H9 (cell line): Measurements from ENCODE around the gene IFITM1. TPM values are rescaled to one million over a fixed set of nuclear protein-coding genes. Genes with fewer than 3 reads are reported as not detected.

Experiments used
- DNase-seq: peaks from one replicate; pipeline ENCODE4 v3.0.0-alpha.2; 2017
- H2AFZ ChIP-seq: one replicate; pipeline ENCODE4 v1.6.1; 2013; ENCODE audit warnings: mild to moderate bottlenecking, low read length, control low read depth, moderate library complexity
- H2AK5ac ChIP-seq: 2 replicates; pipeline ENCODE4 v1.6.1; 2013; ENCODE audit warnings: low read length, control low read depth, mixed read lengths; ENCODE audit not compliant: insufficient read length
- H2BK120ac ChIP-seq: one replicate; pipeline ENCODE4 v1.6.1; 2013; ENCODE audit warnings: low read depth, mild to moderate bottlenecking, low read length, control low read depth, inconsistent platforms; ENCODE audit not compliant: poor library complexity, severe bottlenecking
- H2BK12ac ChIP-seq: 2 replicates; pipeline ENCODE4 v1.6.1; 2013; ENCODE audit warnings: low read length, control low read depth, mixed read lengths, low read depth; ENCODE audit not compliant: insufficient read length
- H2BK15ac ChIP-seq: 2 replicates; pipeline ENCODE4 v1.6.1; 2013; ENCODE audit warnings: low read depth, low read length, control low read depth
- H2BK20ac ChIP-seq: one replicate; pipeline ENCODE4 v1.6.1; 2013; ENCODE audit warnings: low read depth, mild to moderate bottlenecking, low read length, control low read depth, inconsistent platforms; ENCODE audit not compliant: poor library complexity, severe bottlenecking
- H2BK5ac ChIP-seq: 2 replicates; pipeline ENCODE4 v1.6.1; 2013; ENCODE audit warnings: low read length, control low read depth, mixed read lengths; ENCODE audit not compliant: insufficient read length
- H3K14ac ChIP-seq: 2 replicates; pipeline ENCODE4 v1.6.1; 2013; ENCODE audit warnings: low read length, control low read depth; ENCODE audit not compliant: insufficient read depth
- H3K18ac ChIP-seq: 2 replicates; pipeline ENCODE4 v1.6.1; 2013; ENCODE audit warnings: low read depth, mild to moderate bottlenecking, mixed read lengths, low read length, control low read depth; ENCODE audit not compliant: insufficient read length
- H3K23ac ChIP-seq: 2 replicates; pipeline ENCODE4 v1.6.1; 2013; ENCODE audit warnings: low read length, control low read depth, mixed read lengths, low read depth; ENCODE audit not compliant: insufficient read length
- H3K23me2 ChIP-seq: 2 replicates; pipeline ENCODE4 v1.6.1; 2013; ENCODE audit warnings: low read depth, mild to moderate bottlenecking, mixed read lengths, low read length, control low read depth; ENCODE audit not compliant: insufficient read length, poor library complexity, severe bottlenecking
- H3K27ac ChIP-seq: 2 replicates; pipeline ENCODE4 v1.5.1; 2013; ENCODE audit warnings: low read length, control low read depth, mixed read lengths, low read depth; ENCODE audit not compliant: insufficient read length
- H3K27me3 ChIP-seq: 2 replicates; pipeline ENCODE4 v1.6.1; 2013; ENCODE audit warnings: low read length, control low read depth, inconsistent platforms; ENCODE audit not compliant: insufficient read depth
- H3K4ac ChIP-seq: 2 replicates; pipeline ENCODE4 v1.6.1; 2013; ENCODE audit warnings: low read depth, mild to moderate bottlenecking, control low read depth, inconsistent platforms, low read length, moderate library complexity
- H3K4me1 ChIP-seq: 2 replicates; pipeline ENCODE4 v1.6.1; 2013; ENCODE audit warnings: low read length, control low read depth, inconsistent platforms; ENCODE audit not compliant: insufficient read depth
- H3K4me2 ChIP-seq: 2 replicates; pipeline ENCODE4 v1.6.1; 2013; ENCODE audit warnings: low read length, control low read depth, mixed read lengths; ENCODE audit not compliant: insufficient read length, insufficient read depth
- H3K56ac ChIP-seq: 2 replicates; pipeline ENCODE4 v1.6.1; 2013; ENCODE audit warnings: low read depth, mild to moderate bottlenecking, mixed read lengths, low read length, control low read depth; ENCODE audit not compliant: insufficient read length
- H3K79me1 ChIP-seq: 2 replicates; pipeline ENCODE4 v1.6.1; 2013; ENCODE audit warnings: low read depth, mild to moderate bottlenecking, moderate library complexity, low read length, control low read depth, inconsistent platforms; ENCODE audit not compliant: insufficient read depth, poor library complexity, severe bottlenecking
- H3K79me2 ChIP-seq: 2 replicates; pipeline ENCODE4 v1.6.1; 2013; ENCODE audit warnings: low read length, control low read depth, inconsistent platforms; ENCODE audit not compliant: insufficient read depth
- H3K9ac ChIP-seq: 2 replicates; pipeline ENCODE4 v1.6.1; 2013; ENCODE audit warnings: low read length, control low read depth, mixed read lengths; ENCODE audit not compliant: insufficient read length; ENCODE audit errors: extremely low read depth
- H3K9me3 ChIP-seq: one replicate; pipeline ENCODE4 v1.6.1; 2013; ENCODE audit warnings: low read depth, low read length, inconsistent platforms; ENCODE audit not compliant: control insufficient read depth
- H3T11ph ChIP-seq: one replicate; pipeline ENCODE4 v1.6.1; 2013; ENCODE audit warnings: mild to moderate bottlenecking, low read length, control low read depth, inconsistent platforms
- H4K20me1 ChIP-seq: one replicate; pipeline ENCODE4 v1.6.1; 2013; ENCODE audit not compliant: control insufficient read depth, insufficient read length, insufficient read depth
- H4K5ac ChIP-seq: 2 replicates; pipeline ENCODE4 v1.6.1; 2013; ENCODE audit warnings: low read depth, mild to moderate bottlenecking, mixed read lengths, low read length, control low read depth; ENCODE audit not compliant: insufficient read length
- H4K8ac ChIP-seq: replicated peaks from 2 replicates; pipeline ENCODE4 v1.6.1; 2013; ENCODE audit warnings: low read length, control low read depth, mixed read lengths, low read depth; ENCODE audit not compliant: insufficient read length
- H4K91ac ChIP-seq: 2 replicates; pipeline ENCODE4 v1.6.1; 2013; ENCODE audit warnings: low read depth, mild to moderate bottlenecking, moderate library complexity, mixed read lengths, low read length, control low read depth; ENCODE audit not compliant: insufficient read length
- H3K27ac Mint-ChIP-seq, 3 experiments: 2 replicates in 2 of 3; 3 replicates in 1 of 3; pipeline ENCODE4 v1.8.0; 2020 to 2021; ENCODE audit warnings: mixed read lengths in 3 of 3, mild to moderate bottlenecking in 1 of 3, moderate library complexity in 1 of 3
- H3K27me3 Mint-ChIP-seq: 2 replicates; pipeline ENCODE4 v1.8.0; 2021; ENCODE audit warnings: low read depth, mild to moderate bottlenecking, moderate library complexity, mixed read lengths
- H3K36me3 Mint-ChIP-seq, 3 experiments: 2 replicates in 2 of 3; 3 replicates in 1 of 3; pipeline ENCODE4 v1.8.0; 2020 to 2021; ENCODE audit warnings: low read depth in 3 of 3, mixed read lengths in 3 of 3; ENCODE audit not compliant: insufficient read depth in 1 of 3
- H3K4me1 Mint-ChIP-seq, 2 experiments: 2 replicates each; pipeline ENCODE4 v1.8.0; 2020; ENCODE audit warnings: mixed read lengths in 2 of 2
- H3K4me3 Mint-ChIP-seq, 2 experiments: 2 replicates in 1 of 2; 3 replicates in 1 of 2; pipeline ENCODE4 v1.8.0; 2020 to 2021; ENCODE audit warnings: mild to moderate bottlenecking in 2 of 2, mixed read lengths in 2 of 2, moderate library complexity in 1 of 2
- H3K9me3 Mint-ChIP-seq, 2 experiments: 2 replicates in 1 of 2; 3 replicates in 1 of 2; pipeline ENCODE4 v1.8.0; 2020; ENCODE audit warnings: mild to moderate bottlenecking in 2 of 2, mixed read lengths in 2 of 2, moderate library complexity in 1 of 2
- WGBS: extraction: QIAGEN DNeasy Blood & Tissue Kit; methylation state at CpG from one replicate; pipeline ENCODE4 v1.1.7; 2013; ENCODE audit warnings: missing lambda C conversion rate, low lambda C conversion rate, mixed read lengths; ENCODE audit not compliant: insufficient read length; ENCODE audit errors: extremely low coverage; 5-methylcytosine and 5-hydroxymethylcytosine counted together
- total RNA-seq: library from RNA; stranded (reverse); gene quantifications from 2 replicates; pipeline ENCODE4 v1.2.1, GENCODE V29; 2021
- TF ChIP-seq, protein P1 (sequence below): fragments of 200-600 bp; sonication (generic); conservative IDR thresholded peaks from 3 replicates; pipeline ENCODE4 v1.8.0; 2021; ENCODE audit warnings: antibody characterized with exemption, mild to moderate bottlenecking

IFITM1 gene
- total RNA-seq, 1 experiment from 2014 or later = 500 TPM

DNA sequence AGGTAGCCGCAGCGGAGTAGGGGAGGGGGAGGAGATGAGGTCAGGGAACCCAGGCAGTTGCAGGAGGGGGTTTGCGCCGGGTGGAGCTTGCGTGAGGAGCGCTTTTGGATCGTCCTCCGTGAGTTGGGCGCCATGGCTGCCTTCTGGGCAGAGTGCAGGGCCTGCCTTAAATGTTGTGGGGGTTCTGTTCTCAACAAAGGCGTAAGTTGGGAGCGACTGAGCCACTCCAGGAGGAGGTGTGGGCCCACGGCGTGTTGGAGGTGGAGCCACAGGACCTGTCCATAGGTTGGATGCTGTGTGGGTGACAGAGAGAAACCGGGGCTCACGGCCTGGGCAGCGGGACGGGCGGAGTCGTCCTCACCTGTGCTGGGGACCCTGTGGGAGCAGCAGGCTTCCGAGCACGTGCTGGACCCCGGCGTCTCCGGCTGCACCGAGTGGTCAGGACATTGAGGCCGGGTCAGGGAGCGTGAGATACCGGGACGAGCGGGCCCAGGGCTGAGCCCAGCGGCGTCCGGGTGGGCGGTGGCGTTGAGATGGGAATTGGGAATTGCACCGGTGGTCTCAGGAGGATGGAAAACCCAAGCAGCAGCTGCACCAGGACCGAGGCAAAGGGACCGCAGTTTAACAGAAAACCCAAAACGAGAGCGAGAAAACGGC lies 25.9 kb upstream of the IFITM1 start:
- H3T11ph ChIP-seq = no peak overlapping the region
- no peak overlapping the region for H3K9ac ChIP-seq
- no peaks in the 10 kb centered on the region for H3K79me1 ChIP-seq
- H3K23me2 ChIP-seq = peaks cover 9% of the 10 kb centered on the region
- DNase-seq = peak; percentile 52
- no peaks in the 10 kb centered on the region for H3K9me3 ChIP-seq
- H3K27me3 Mint-ChIP-seq = peaks cover 13% of the 10 kb centered on the region
- peak overlapping the region; percentile 59 to 84 for H3K4me3 Mint-ChIP-seq
- no peak overlapping the region for H4K5ac ChIP-seq
- WGBS = no CpG with 5 or more reads among the region's 41 CpGs
- H2AK5ac ChIP-seq = no peak overlapping the region
- no peaks in the 10 kb centered on the region for H3K79me2 ChIP-seq
- no peak overlapping the region for H4K91ac ChIP-seq
- no peak overlapping the region for H2BK120ac ChIP-seq
- no peak overlapping the region for H3K4ac ChIP-seq
- no peaks in the 10 kb centered on the region for H3K4me1 ChIP-seq
- H2BK15ac ChIP-seq = no peak overlapping the region
- peaks cover 7% of the 10 kb centered on the region; the same call in 1 of the 2 replicates for H3K27me3 ChIP-seq
- no peak overlapping the region for H4K8ac ChIP-seq
- peaks cover 34 to 42% of the 10 kb centered on the region in 2 experiments for H3K4me1 Mint-ChIP-seq
- H2BK20ac ChIP-seq = no peak overlapping the region
- TF ChIP-seq, protein P1, sequence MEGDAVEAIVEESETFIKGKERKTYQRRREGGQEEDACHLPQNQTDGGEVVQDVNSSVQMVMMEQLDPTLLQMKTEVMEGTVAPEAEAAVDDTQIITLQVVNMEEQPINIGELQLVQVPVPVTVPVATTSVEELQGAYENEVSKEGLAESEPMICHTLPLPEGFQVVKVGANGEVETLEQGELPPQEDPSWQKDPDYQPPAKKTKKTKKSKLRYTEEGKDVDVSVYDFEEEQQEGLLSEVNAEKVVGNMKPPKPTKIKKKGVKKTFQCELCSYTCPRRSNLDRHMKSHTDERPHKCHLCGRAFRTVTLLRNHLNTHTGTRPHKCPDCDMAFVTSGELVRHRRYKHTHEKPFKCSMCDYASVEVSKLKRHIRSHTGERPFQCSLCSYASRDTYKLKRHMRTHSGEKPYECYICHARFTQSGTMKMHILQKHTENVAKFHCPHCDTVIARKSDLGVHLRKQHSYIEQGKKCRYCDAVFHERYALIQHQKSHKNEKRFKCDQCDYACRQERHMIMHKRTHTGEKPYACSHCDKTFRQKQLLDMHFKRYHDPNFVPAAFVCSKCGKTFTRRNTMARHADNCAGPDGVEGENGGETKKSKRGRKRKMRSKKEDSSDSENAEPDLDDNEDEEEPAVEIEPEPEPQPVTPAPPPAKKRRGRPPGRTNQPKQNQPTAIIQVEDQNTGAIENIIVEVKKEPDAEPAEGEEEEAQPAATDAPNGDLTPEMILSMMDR = no peak
- no peak overlapping the region for H3K56ac ChIP-seq
- H4K20me1 ChIP-seq = no peaks in the 10 kb centered on the region
- peak overlapping the region; percentile 6 for H3K18ac ChIP-seq
- H2BK12ac ChIP-seq = no peak overlapping the region
- H2AFZ ChIP-seq = no peak overlapping the region
- H3K4me2 ChIP-seq = peak overlapping the region; percentile 48
- no peaks in the 10 kb centered on the region for H3K9me3 Mint-ChIP-seq
- H2BK5ac ChIP-seq = no peak overlapping the region
- H3K27ac ChIP-seq = no peak overlapping the region
- no peak overlapping the region for H3K23ac ChIP-seq
- peaks cover 14 to 17% (median 14%) of the 10 kb centered on the region in 3 experiments for H3K36me3 Mint-ChIP-seq
- peak overlapping the region; percentile 19; the same call in 1 of the 2 replicates for H3K14ac ChIP-seq
- H3K27ac Mint-ChIP-seq = no peak overlapping the region; a peak in 1 of 7 replicates
